ENCODE data around the gene SGPP1. TPM values are rescaled to one million over a fixed set of nuclear protein-coding genes. Genes with fewer than 3 reads are reported as not detected.

The SGPP1 gene
- total RNA-seq, 1 donor from 2014 or later: 18.9 TPM

DNA sequence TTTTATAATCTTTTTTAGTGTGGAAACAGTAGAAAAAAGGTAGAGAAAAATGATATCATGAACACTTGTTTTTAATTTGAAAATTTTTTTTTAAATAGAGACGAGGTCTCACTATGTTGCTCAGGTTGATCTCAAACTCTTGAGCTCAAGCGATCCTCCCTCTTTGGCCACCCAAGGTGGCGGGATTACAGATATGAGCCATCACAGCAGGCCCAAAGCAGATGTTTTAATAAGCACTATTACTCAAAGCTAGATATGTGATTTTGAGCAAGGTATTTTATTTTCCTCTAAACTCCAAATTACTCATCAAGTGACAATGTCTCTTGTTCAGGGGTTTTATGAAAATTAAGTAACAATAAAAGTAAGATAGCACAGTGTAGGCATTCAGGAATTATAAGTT, 75.5 kb downstream of the SGPP1 start:
- TF ChIP-seq, protein P1, sequence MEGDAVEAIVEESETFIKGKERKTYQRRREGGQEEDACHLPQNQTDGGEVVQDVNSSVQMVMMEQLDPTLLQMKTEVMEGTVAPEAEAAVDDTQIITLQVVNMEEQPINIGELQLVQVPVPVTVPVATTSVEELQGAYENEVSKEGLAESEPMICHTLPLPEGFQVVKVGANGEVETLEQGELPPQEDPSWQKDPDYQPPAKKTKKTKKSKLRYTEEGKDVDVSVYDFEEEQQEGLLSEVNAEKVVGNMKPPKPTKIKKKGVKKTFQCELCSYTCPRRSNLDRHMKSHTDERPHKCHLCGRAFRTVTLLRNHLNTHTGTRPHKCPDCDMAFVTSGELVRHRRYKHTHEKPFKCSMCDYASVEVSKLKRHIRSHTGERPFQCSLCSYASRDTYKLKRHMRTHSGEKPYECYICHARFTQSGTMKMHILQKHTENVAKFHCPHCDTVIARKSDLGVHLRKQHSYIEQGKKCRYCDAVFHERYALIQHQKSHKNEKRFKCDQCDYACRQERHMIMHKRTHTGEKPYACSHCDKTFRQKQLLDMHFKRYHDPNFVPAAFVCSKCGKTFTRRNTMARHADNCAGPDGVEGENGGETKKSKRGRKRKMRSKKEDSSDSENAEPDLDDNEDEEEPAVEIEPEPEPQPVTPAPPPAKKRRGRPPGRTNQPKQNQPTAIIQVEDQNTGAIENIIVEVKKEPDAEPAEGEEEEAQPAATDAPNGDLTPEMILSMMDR (conservative IDR thresholded peaks at IDR 0.05; ENCODE audit: low read depth, low read length): no peak
- no peak for DNase-seq (ENCODE audit: low read depth)
- no peak overlapping the region for H3K4me3 ChIP-seq (ENCODE audit: low read depth, low read length)

DNA sequence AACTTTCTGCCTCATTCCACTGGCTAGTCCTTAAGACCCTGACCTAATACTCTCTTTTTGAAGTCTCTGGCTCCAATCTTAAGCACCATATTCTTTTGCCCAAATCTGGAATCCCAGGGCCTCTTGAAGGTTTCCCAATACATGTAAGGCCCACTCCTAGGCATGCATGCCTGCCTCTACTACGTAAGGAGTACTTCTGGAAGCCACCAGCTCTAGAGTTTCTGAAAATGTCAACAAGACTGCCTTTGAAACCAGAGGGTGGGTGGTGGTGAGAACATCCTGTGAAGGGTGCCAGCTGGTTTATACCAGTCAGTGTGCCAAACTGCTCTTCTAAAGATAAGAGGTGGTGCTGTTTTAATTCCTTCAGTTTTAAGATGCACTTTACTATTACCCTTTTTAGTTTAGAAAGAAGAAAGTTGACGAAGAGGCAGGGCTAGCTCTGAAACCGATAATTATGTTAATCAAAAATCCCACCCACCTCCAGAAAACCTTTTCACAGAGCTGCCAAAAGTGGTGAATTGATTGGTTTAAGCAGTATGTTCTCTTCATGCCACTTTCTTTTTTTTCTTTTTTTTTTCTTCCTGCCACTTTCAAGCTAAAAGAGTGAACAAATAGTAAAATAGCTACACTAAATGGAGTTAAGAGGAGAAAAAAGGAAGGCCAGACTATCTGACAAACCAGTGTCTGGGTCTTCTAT, 77.5 kb downstream of the SGPP1 start:
- H3K4me3 ChIP-seq (ENCODE audit: low read depth, low read length): no peak overlapping the region
- no peak for DNase-seq (ENCODE audit: low read depth)
- TF ChIP-seq, protein P1 (conservative IDR thresholded peaks at IDR 0.05; ENCODE audit: low read depth, low read length): no peak

DNA sequence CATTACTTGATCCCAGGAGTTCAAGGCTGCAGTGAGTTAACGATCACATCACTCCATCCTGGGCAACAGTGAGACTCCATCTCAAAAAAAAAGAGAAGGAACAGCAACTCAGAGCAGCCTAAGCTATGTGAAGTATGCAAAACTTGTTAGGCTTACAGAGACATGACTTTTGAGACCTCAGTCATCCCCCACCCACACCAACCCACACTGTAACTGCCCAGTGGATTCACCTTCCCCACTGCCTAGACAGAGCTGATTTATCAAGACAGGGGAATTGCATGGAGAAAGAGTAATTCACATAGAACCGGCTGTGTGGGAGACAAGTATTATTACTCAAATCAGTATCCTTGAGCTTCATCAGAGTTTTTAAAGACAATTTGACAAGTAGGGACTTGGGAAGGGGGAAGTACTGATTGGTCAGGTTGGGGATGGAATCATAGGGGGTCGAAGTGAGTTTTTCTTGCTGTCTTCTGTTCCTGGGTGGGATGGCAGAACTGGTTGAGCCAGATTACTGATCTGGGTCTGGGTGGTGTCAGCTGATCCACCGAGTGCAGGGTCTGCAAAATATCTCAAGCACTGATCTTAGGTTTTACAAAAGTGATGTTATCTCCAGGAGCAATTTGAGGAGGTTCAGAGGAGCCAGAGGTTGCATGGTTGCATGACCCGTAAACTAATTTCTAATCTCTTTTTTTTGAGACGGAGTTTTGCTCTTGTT, 80.0 kb downstream of the SGPP1 start:
- TF ChIP-seq, protein P1 (conservative IDR thresholded peaks at IDR 0.05; ENCODE audit: low read depth, low read length): no peak
- no peak for DNase-seq (ENCODE audit: low read depth)
- no peak overlapping the region for H3K4me3 ChIP-seq (ENCODE audit: low read depth, low read length)

DNA sequence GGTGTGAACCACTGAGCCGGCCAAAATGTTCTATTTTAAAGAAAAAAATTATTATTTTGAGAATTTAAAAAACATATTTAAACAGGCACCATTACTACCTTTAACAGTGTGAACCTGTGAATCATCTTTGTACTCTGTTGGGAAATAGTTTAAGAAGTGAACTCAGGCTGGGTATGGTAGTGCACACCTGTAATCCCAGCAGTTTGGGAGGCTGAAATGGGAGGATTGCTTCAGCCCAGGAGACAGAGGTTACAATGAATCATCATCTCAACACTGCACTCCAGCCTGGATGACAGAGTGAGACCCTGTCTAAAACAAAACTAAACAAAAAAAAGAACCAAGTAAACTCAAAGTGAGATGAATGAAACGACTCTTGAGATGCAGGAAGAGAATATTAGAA, 83.1 kb downstream of the SGPP1 start:
- no peak overlapping the region for H3K4me3 ChIP-seq (ENCODE audit: low read depth, low read length)
- DNase-seq (ENCODE audit: low read depth): no peak
- TF ChIP-seq, protein P1 (conservative IDR thresholded peaks at IDR 0.05; ENCODE audit: low read depth, low read length): no peak

DNA sequence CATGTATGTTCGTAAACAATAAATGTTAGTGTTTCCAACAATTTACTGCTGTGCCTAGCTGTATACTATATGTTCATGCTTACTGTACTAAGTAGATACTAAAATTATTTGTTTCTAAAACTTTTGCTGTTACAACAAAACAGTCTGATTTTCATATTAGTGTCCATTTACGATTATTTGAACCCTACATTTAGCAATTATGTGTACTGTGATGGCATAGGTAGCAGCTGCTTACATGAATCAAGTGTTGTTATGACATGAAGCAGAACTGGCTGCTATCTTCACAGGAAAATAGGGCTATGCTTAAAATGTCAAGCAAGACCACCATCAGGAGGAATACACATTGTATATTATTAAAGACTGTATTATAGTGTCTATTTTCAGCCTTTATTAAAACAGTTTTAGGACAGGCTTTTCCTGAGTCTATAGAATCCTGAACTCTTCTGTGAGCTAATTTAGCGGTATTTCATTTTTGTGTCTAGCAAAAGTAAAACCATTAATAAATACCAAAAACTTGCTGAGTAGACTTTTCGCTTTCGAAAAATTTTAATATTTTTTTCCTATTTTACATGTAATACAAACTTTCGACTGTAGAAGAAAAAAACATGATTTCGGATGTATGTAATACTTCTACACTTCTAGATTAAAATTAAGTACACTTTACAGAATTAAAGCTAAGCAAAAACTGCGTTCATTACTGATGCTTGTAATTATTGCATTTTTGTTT, 85.0 kb downstream of the SGPP1 start:
- peak; percentile 7 for DNase-seq (ENCODE audit: low read depth)
- peak overlapping the region; percentile 60 for H3K4me3 ChIP-seq (ENCODE audit: low read depth, low read length)
- TF ChIP-seq, protein P1 (conservative IDR thresholded peaks at IDR 0.05; ENCODE audit: low read depth, low read length): no peak

DNA sequence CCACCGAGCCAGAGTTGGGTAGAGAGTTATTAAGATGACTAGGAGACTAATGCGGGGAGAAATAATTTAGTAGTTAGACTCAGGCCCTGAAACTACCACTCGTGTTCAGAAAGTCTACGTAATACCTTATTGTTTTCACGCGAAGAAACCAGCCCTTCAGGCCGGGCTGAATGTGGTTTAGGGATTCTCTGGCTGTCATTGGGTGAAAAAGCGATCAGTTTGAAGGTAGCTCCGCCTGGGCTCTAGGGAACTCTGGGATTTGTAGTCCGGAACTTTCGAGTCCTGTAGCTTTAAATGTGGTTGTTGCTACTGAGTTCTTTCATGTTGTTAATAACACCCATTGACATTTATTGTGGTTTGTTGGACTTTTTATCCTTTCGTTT, 85.6 kb downstream of the SGPP1 start:
- H3K4me3 ChIP-seq (ENCODE audit: low read depth, low read length): peak overlapping the region; percentile 60
- TF ChIP-seq, protein P1 (conservative IDR thresholded peaks at IDR 0.05; ENCODE audit: low read depth, low read length): no peak
- peak; percentile 93 for DNase-seq (ENCODE audit: low read depth)
